Stimulated activated CD4-positive, alpha-beta T cell treated with anti-CD3 and anti-CD28 coated beads, Interleukin-4, amount 100 ng/mL, for 48 hours (primary cell): ENCODE measurements around the gene COL19A1.
"Not testable (repeated sequence)": the region's sequence is repeated elsewhere in the genome, so short reads cannot be mapped to it uniquely, and the experiment has no call there.

Experiments
- DNase-seq, 2 donors: peaks; one replicate each; pipeline ENCODE4 v3.0.0-alpha.2; 2020; ENCODE audit warnings: low read depth in 2 of 2

The COL19A1 gene

GRCh38 chr6:69866770-69867638, 648 bp downstream of the COL19A1 start:
- DNase-seq = peak; percentile 36 to 40

GRCh38 chr6:69867639-69867976, 1.3 kb downstream of the COL19A1 start:
- DNase-seq = no peak

DNA sequence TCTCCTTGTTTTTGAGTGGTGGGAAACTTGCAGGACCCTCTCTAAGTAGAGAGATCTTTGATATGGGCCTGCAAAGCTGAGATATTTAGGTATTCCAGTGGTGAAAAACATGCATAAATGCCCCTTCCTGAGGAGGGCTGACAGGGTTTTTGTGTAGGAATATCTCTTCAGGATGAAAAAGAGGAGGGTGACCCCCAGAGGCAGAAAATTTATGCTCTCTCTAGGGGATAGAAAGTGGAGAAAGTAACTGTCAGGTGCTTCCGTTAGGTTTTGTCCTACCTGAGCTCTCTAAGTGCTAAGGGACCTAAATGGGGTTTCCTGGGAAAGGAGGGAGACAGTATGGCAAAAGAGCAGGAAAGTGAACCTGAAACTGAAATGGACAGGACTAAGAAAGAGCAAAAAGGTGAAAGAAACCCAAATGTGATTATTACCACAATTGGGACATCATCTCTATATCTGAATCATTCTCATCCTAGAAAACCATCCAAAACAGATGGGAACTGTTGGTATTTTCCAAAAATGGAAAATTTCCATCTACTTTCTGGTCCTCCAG, 2.0 kb downstream of the COL19A1 start:
- DNase-seq = no peak

DNA sequence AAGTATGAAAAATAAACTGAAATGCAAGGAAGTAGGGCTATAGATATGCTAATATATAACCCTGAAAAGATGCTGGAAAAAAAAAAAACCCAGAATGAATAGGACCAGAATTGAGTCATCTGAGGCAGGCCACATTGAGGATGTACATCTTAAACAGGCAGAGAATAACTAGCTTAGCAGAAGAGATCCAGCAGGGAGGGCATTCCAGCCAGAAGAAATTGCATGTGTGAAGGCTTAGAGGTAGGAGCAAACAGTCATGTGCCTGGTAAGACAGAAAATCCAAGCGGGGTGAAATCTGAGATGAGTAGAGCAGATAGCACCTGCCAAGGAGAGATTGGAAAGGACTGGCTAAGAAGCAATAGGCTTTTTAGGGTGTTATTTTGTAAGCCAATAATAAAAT, 2.6 kb downstream of the COL19A1 start:
- no peak for DNase-seq

GRCh38 chr6:69871107-69871506, 4.8 kb downstream of the COL19A1 start:
- DNase-seq = no peak

DNA sequence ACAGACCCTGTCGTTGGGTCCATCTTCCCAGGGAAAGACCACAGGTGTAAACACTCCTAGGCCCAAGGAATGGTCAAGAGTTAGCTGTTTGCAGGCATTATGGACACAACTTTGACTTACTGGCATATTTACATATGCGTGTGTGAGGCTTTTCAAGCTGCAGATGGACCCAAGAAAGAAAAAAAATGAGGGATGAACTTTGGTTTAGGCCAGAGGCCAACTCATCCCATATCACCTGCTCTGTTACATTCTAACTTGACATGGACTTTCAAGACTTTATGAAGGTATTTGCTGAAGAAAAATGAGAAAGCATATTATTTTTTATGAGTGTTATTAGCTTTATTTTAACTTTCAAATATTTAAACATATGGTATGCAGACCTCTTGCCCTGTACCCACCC, 6.9 kb downstream of the COL19A1 start:
- DNase-seq = no peak

DNA sequence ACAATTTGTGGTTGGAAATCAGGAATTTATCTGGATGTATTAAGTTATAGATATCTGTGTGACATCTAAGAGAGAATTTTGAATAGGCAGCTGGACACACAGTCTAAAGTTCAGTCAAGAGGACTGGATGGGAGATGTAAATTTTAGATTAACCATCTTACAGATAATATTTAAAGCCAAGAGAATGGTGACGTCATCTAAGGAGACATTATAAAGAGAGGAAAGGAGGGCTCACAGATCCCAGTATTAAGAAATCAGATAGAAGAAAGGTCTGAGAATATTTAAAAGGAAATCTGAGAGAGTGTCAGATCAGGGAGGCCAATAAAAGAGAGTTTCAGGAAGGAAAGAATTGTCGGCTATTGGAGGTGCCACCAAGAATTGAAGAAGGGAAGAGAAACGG, 9.4 kb downstream of the COL19A1 start:
- no peak for DNase-seq

- DNase-seq = no peak
Measured at GRCh38 chr6:69878795-69879194, 12.4 kb downstream of the COL19A1 start.

GRCh38 chr6:69880601-69881000, 14.2 kb downstream of the COL19A1 start:
- DNase-seq = no peak

- no peak for DNase-seq
Measured at GRCh38 chr6:69881322-69882151, 15.2 kb downstream of the COL19A1 start.

DNA sequence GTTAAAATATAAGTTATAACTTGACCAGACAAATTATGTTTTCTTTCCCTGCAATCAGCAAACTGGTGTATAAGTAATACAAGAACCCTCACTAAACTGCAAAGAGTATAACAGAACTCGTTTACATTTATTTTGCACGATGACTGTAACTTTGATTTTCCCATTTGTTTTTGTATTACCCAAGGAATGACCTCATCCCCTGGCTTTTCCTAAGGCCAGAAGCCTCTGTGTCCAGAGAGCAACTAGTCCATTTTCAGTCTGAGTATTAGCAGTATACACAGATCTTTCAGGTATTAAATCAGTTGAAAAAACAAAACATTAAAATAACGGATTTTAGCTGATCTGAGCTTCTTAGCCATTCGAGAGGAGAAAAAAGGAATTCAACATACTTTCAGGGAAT, 17.2 kb downstream of the COL19A1 start:
- DNase-seq = no peak

DNA sequence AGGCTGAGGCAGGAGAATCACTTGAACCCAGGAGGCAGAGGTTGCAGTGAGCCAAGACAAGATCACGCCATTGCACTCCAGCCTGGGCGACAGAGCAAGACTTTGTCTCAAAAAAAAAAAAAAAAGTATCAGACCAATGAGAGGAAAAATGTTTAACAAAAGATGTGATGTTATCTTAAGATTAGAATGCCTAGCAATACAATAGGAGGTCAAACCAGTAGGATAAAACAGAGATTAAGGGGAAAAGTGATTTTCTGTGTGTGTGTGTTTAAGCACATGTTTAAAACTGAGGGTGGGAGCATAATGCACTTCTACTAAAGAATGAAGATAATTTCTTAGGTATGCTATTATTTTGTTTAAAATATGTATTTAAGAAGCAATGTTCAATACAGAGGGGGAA, 17.9 kb downstream of the COL19A1 start:
- DNase-seq = no peak

GRCh38 chr6:69887026-69887425, 20.7 kb downstream of the COL19A1 start:
- DNase-seq = no peak

GRCh38 chr6:69887714-69888345, 21.5 kb downstream of the COL19A1 start:
- no peak for DNase-seq

GRCh38 chr6:69888482-69889233, 22.3 kb downstream of the COL19A1 start:
- no peak for DNase-seq

- not testable (repeated sequence) for DNase-seq
Measured at GRCh38 chr6:69889234-69889974, 23.0 kb downstream of the COL19A1 start.

DNA sequence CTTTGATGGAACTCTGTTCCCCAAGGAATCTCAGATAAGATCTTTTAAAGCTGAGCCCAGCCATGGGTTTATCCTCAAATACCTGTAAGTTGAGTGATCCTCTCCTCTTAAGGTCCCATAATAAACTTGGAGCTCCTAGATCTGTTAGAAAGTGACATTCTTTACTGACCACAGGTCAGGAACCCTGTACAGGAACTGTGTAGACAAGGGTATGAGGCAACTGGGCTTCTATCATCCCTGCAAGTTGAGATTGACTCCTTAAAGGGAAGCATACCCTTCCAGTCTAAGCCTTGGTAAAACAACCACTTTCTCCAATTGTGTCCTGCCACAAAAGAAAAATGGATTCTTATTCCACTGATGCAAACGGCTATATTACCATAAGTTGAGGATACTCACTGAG, 26.2 kb downstream of the COL19A1 start:
- DNase-seq = not testable (repeated sequence)

DNA sequence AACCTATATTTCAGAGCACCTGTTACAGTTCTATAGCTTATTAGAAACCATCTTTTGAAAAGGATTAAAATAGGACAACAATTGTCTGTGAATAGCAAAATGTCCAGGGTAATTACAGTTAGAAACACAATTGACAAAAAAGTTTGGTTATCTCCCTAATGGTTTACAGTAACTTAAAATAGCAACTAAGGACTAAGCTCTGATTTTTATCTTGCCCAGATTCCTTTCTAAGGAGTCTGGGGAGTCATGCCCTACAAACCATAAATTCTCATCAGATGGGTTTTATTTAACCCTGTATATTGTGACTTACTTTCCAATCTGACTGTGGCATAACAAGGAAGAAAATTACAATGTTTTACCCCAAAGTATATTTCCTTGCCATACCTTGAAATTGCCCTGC, 26.9 kb downstream of the COL19A1 start:
- not testable (repeated sequence) for DNase-seq

- DNase-seq = no peak
Measured at GRCh38 chr6:69894578-69895347, 28.4 kb downstream of the COL19A1 start.

DNA sequence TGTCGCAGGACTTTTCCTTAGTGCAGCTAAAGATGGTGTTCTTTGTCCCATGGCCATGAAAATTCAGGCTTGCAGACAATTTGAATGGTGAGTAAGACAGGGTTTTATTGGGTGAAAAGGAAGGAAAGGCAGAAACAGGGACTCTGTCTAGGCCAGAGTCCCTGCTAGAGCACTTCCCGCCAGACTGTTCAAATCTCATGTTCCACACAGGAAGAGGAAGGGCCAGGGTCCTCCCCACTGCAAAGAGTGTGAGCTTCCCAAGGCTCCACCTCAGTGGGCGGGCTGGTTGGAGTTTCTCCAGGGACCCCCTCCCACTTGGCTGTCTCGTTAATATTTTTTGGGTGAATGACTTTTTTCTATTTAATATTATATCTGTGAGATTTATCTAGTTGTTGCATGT, 29.0 kb downstream of the COL19A1 start:
- no peak for DNase-seq
